Epithelial cell of proximal tubule (primary cell): Measurements from ENCODE around the gene SMCO3. TPM values are rescaled to one million over a fixed set of nuclear protein-coding genes. Genes with fewer than 3 reads are reported as not detected.
A peak's percentile ranks its signal among the peaks of the same experiment; 100 is the strongest.

ENCODE experiments used
- DNase-seq: peaks from one replicate; pipeline ENCODE4 v3.0.0-alpha.2; 2011; ENCODE audit warnings: low read depth
- H3K4me3 ChIP-seq: 2 replicates; pipeline ENCODE4 v1.5.1; 2011; ENCODE audit warnings: low read depth, mild to moderate bottlenecking, low read length
- total RNA-seq: library from RNA; depleted of rRNA; stranded (reverse); fragments of >200 nt; gene quantifications from 2 replicates; pipeline ENCODE4 v1.2.3, GENCODE V29; 2015
- TF ChIP-seq, protein P1 (sequence below): conservative IDR thresholded peaks from 2 replicates; pipeline ENCODE4 v1.5.1; 2012; ENCODE audit warnings: low read depth, mild to moderate bottlenecking, low read length

SMCO3 gene
- 0.07 TPM in 1 of 2 replicates, not detected in the other for total RNA-seq

DNA sequence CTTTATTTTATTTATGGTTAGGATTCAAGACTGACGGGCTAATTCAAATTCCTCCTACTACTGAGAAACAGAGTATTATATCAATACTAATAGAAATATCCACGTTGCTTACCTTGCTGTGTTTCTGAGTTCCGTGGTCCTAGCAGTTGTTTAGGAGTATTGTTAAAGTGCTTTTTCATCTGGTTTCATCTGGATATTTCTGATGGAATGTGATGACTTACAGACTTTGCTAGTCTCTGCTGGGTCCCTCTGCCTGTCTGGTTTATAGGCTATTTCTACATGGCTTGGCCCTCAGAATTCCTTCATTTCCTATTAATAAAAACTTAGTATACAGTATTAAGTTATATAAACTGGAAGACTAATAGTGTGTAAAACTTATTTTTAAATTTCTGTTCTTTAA is at the start of gene SMCO3:
Gene SMCO3, minus strand, starts transcription at position 169 of the 400 bp plus-strand sequence. CDS start 7,502 bp downstream, outside the sequence.
- no peak within 1 kb of the TSS for H3K4me3 ChIP-seq
- no peak for DNase-seq
- TF ChIP-seq, protein P1, sequence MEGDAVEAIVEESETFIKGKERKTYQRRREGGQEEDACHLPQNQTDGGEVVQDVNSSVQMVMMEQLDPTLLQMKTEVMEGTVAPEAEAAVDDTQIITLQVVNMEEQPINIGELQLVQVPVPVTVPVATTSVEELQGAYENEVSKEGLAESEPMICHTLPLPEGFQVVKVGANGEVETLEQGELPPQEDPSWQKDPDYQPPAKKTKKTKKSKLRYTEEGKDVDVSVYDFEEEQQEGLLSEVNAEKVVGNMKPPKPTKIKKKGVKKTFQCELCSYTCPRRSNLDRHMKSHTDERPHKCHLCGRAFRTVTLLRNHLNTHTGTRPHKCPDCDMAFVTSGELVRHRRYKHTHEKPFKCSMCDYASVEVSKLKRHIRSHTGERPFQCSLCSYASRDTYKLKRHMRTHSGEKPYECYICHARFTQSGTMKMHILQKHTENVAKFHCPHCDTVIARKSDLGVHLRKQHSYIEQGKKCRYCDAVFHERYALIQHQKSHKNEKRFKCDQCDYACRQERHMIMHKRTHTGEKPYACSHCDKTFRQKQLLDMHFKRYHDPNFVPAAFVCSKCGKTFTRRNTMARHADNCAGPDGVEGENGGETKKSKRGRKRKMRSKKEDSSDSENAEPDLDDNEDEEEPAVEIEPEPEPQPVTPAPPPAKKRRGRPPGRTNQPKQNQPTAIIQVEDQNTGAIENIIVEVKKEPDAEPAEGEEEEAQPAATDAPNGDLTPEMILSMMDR: no peak

DNA sequence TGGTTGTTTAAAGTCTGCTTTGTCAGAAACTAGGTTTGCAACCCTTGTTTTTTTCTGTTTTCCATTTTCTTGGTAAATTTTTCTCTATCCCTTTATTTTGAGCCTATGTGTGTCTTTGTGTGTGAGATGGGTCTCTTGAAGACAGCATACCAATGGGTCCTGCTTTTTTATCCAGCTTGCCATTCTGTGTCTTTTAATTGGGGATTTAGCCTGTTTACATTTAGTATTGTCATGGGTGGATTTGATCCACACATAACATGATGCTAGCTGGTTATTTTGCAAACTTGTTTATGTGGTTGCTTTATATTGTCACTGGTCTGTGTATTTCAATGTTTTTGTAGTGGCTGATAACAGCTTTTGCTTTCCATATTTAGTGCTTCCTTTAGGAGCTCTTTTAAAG is 46.5 kb upstream of the SMCO3 start:
- DNase-seq: no peak
- H3K4me3 ChIP-seq: no peak overlapping the region
- TF ChIP-seq, protein P1: no peak

DNA sequence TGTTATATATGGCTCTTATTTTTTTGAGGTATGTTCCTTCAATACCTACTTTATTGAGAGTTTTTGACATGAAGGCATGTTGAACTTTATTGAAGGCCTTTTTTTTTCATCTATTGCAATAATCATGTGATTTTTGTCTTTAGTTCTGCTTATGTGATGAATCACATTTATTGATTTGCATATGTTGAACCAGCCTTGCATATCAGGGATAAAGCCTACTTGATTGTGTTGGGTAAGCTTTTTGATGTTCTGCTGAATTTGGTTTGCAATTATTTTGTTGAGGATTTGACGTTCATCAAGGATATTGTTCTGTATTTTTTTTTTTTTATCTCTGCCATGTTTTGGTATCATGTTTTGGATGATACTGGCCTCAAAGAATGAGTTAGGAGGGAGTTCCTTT is 44.5 kb upstream of the SMCO3 start:
- no peak for DNase-seq
- no peak overlapping the region for H3K4me3 ChIP-seq
- TF ChIP-seq, protein P1: no peak

DNA sequence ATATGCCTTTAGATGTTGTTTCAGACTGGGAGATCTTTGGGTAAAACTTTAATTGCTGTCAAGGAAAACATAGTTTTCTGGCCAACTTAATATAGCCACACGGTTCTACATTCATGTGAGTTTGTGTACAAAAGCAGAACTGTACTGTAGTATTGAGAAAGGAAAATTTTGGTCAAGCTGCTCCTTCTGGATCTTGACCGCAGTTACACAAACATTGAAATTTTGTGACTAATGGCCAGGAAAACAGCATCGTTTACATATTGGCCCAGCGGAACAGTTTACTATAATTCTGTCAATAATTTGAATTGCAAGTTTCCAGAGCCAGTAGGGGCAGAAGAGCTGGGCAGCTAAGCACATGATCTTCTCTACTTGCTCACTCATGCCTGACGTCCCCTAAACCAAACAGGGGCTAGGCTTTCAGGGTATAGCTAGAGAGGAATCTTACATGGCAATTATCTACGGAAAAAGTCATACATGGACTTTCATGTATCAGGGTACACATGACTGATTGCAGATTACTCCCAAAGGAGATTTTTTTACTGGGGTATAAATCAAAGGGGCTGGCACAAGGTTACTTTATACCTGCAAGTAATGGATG is 40.7 kb upstream of the SMCO3 start:
- DNase-seq: no peak
- no peak overlapping the region for H3K4me3 ChIP-seq
- TF ChIP-seq, protein P1: peak; percentile 9

DNA sequence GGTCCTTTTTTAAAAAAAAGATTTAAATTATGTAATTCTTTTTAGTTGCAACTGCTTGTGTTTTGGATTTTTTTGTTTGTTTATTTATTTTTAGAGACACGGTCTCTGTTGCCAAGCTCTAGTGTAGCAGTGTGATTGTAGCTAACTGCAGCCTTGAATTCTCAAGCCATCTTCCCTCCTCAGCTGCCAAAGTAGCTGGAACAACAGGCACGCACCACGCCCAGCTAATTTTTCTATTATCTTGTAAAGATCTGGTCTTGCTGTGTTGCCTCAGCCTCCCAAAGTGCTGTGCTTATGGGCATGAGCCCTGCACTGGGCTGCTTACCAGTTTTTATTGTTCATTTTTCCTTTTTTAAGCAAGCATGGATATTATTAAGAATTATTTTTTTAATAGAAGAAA is 40.0 kb upstream of the SMCO3 start:
- no peak for DNase-seq
- H3K4me3 ChIP-seq: no peak overlapping the region
- TF ChIP-seq, protein P1: no peak

DNA sequence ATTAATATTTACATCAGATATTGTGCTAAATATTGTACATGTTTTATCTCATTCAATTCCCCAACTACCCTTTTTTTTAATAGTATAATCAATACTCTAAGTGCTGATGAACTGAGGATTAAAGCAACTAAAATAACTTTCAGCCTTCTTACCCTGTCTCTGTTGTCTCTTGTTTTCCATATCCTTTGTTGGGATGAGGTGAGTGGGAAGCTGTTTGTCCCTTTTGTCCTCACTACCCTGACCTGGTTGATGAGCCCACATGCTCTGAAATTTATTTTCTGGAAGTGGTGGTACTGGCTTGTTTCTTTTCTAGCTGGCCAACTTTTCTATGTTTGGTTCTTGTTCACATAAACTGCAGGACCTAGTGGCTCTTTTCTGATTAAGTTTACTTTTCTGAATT is 38.9 kb upstream of the SMCO3 start:
- DNase-seq: no peak
- no peak overlapping the region for H3K4me3 ChIP-seq
- TF ChIP-seq, protein P1: no peak

DNA sequence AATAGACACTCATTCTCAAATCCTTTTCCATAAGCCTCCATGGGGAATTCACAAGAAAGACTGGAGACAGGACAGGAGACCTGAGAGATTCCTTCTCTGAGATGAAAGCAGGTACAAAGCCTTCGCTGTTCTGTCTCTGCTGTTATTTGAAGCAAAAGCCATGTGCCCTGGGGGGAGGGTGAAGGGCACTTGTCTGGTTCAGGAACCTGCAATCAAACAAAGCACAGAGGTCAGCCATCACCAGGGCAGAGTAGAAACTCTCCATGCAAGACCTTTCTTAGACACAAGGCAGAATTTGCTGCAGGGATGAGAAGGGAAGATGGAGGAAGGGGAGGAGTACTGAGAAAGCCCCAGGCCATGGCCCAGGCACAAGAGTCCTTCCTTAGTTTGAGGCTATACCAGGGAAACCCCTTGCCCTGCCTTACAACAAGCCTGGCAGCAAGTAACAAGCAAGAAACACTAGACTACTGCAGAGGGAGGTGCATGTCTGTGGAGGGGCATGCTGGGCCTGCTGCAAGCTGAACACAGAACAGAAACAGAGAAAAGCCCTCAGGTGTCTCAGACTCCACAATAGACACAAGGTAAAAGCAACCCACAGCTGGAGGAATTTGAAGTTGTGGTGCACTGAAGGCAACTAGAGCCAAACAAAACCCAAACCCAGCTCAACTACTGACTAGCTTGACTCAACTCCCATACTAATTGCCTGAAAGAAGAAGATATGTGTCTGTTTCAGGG is 37.1 kb upstream of the SMCO3 start:
- no peak overlapping the region for H3K4me3 ChIP-seq
- TF ChIP-seq, protein P1: no peak
- no peak for DNase-seq
